B cell (primary cell): ENCODE measurements around the gene COL19A1. TPM values are rescaled to one million over a fixed set of nuclear protein-coding genes. Genes with fewer than 3 reads are reported as not detected.

Source experiments
- ATAC-seq: fragments of 200-7000 bp; cut with Tn5 transposase; one replicate; pipeline ENCODE4 v1.10.0; 2021; ENCODE audit warnings: low read depth, mild to moderate bottlenecking, moderate number of reproducible peaks, moderate library complexity
- CTCF ChIA-PET: fragments of 350-600 bp; sonication (Branson Sonifier 250); formaldehyde crosslinking; loops from one replicate; lab custom pipeline; 2021; ENCODE audit warnings: antibody characterized with exemption, inconsistent platforms; lab: Charles Lee
- POLR2A ChIA-PET: fragments of 350-600 bp; sonication (Branson Sonifier 250); formaldehyde crosslinking; loops from one replicate; lab custom pipeline; 2021; ENCODE audit warnings: antibody characterized with exemption; lab: Charles Lee
- DNase-seq: peaks from one replicate; pipeline ENCODE4 v3.0.0; 2013
- H2AFZ ChIP-seq: 2 replicates; pipeline ENCODE4 v1.6.1; 2012; ENCODE audit warnings: mild to moderate bottlenecking, low read depth, low read length; ENCODE audit not compliant: insufficient read depth, poor library complexity, severe bottlenecking
- H3K27ac ChIP-seq, 2 donors: 1 replicate in 1 of 2; 2 replicates in 1 of 2; pipeline ENCODE4 v1.5.1; 2012 to 2013; ENCODE audit warnings: low read length in 2 of 2, mild to moderate bottlenecking in 2 of 2, moderate library complexity in 1 of 2
- H3K27me3 ChIP-seq, 4 experiments: fragments of 200-600 bp in 1 of 4; sonication (generic) in 1 of 4; replicated peaks in 1 of 4; 1 replicate in 2 of 4; 2 replicates in 2 of 4; pipeline versions ENCODE4 v1.6.1 to v1.7.0; 2013 to 2016; ENCODE audit warnings: low read length in 3 of 4, mild to moderate bottlenecking in 2 of 4, mixed read lengths in 1 of 4, moderate library complexity in 1 of 4; ENCODE audit not compliant: insufficient read depth in 4 of 4, control insufficient read depth in 3 of 4; ENCODE audit errors: control extremely low read depth in 1 of 4
- H3K36me3 ChIP-seq, 2 experiments: replicated peaks in 1 of 2; 1 replicate in 1 of 2; 2 replicates in 1 of 2; pipeline versions ENCODE4 v1.6.1 to v1.7.1; 2013; ENCODE audit warnings: low read length in 1 of 2; ENCODE audit not compliant: insufficient read depth in 2 of 2, control insufficient read depth in 1 of 2; ENCODE audit errors: control extremely low read depth in 1 of 2, extremely low read depth in 1 of 2
- H3K4me1 ChIP-seq, 2 donors: fragments of 200-600 bp in 1 of 2; sonication (generic) in 1 of 2; 1 replicate in 1 of 2; 2 replicates in 1 of 2; pipeline versions ENCODE4 v1.5.1 to v1.6.1; 2013 to 2017; ENCODE audit warnings: low read length in 2 of 2; ENCODE audit not compliant: control insufficient read depth in 2 of 2, insufficient read depth in 2 of 2
- H3K4me2 ChIP-seq: replicated peaks from 2 replicates; pipeline ENCODE3; 2012; ENCODE audit warnings: mild to moderate bottlenecking, low read depth, low read length; ENCODE audit not compliant: poor library complexity, severe bottlenecking
- H3K4me3 ChIP-seq, 5 experiments: fragments of 200-600 bp in 1 of 5; sonication (generic) in 1 of 5; 1 replicate in 3 of 5; 2 replicates in 2 of 5; pipeline versions ENCODE4 v1.5.1 to v1.7.0; 2011 to 2016; ENCODE audit warnings: low read length in 4 of 5, mild to moderate bottlenecking in 4 of 5, low read depth in 2 of 5, control low read depth in 1 of 5, moderate library complexity in 1 of 5; ENCODE audit not compliant: insufficient read depth in 1 of 5; ENCODE audit errors: control extremely low read depth in 1 of 5, extremely low read depth in 1 of 5
- H3K79me2 ChIP-seq: fragments of 200-600 bp; sonication (generic); one replicate; pipeline ENCODE4 v1.6.0; 2016; ENCODE audit warnings: low read length; ENCODE audit not compliant: control insufficient read depth, insufficient read depth
- H3K9ac ChIP-seq: fragments of 200-600 bp; sonication (generic); 2 replicates; pipeline ENCODE4 v1.6.1; 2017; ENCODE audit warnings: mild to moderate bottlenecking, low read length, moderate library complexity
- H3K9me3 ChIP-seq, 3 donors: one replicate each; pipeline versions ENCODE4 v1.6.1 to v1.7.1; 2013; ENCODE audit warnings: low read length in 2 of 3; ENCODE audit not compliant: control insufficient read depth in 2 of 3, insufficient read depth in 1 of 3; ENCODE audit errors: control extremely low read depth in 1 of 3
- H4K20me1 ChIP-seq: 2 replicates; pipeline ENCODE4 v1.6.0; 2012; ENCODE audit warnings: mild to moderate bottlenecking, low read length; ENCODE audit not compliant: insufficient read depth, control insufficient read depth, poor library complexity, severe bottlenecking
- H3K27ac Mint-ChIP-seq: one replicate; pipeline ENCODE4 v1.8.0; 2021; ENCODE audit warnings: mixed read lengths
- H3K27me3 Mint-ChIP-seq: one replicate; pipeline ENCODE4 v1.8.0; 2021; ENCODE audit warnings: mixed read lengths
- H3K4me1 Mint-ChIP-seq: one replicate; pipeline ENCODE4 v1.8.0; 2021; ENCODE audit warnings: mixed read lengths
- H3K4me3 Mint-ChIP-seq: one replicate; pipeline ENCODE4 v1.8.0; 2021; ENCODE audit warnings: mixed read lengths
- H3K9me3 Mint-ChIP-seq: one replicate; pipeline ENCODE4 v1.8.0; 2022; ENCODE audit warnings: mixed read lengths; ENCODE audit not compliant: insufficient read depth
- CTCF ChIP-seq: fragments of 200-600 bp; IDR thresholded peaks from one replicate; pipeline ENCODE4 v1.8.0; 2022; ENCODE audit warnings: antibody characterized with exemption, mild to moderate bottlenecking
- EZH2 ChIP-seq: IDR thresholded peaks from 2 replicates; pipeline ENCODE4 v1.6.1; 2012; ENCODE audit warnings: borderline replicate concordance, low read depth, mild to moderate bottlenecking, moderate library complexity, low read length; ENCODE audit not compliant: insufficient read depth, poor library complexity, severe bottlenecking
- WGBS: methylation state at CpG from one replicate; pipeline ENCODE4 v1.1.5; 2013; ENCODE audit warnings: missing lambda C conversion rate; ENCODE audit not compliant: insufficient coverage; 5-methylcytosine and 5-hydroxymethylcytosine counted together
- intact Hi-C: fragments of 100-400 bp; cut with micrococcal nuclease; formaldehyde crosslinking; loops from one replicate; pipeline ENCODE4 v1.10.0; 2022
- polyA plus RNA-seq: library from polyadenylated mRNA; depleted of rRNA; stranded (reverse); fragments of >200 nt; gene quantifications from 2 replicates; pipeline ENCODE4 v1.2.3, GENCODE V29; 2012
- total RNA-seq, 2 donors: library from RNA; stranded (reverse); fragments of 120-200 nt in 1 of 2; gene quantifications; 1 replicate in 1 of 2; 2 replicates in 1 of 2; pipeline versions ENCODE4 v1.2.3 to v1.2.4, GENCODE V29; 2013 to 2022

Gene COL19A1
- total and polyA plus RNA-seq, 2 donors (not counting 1 experiment from before 2014, with no cell fraction given): 14.6 to 61.4 TPM

DNA sequence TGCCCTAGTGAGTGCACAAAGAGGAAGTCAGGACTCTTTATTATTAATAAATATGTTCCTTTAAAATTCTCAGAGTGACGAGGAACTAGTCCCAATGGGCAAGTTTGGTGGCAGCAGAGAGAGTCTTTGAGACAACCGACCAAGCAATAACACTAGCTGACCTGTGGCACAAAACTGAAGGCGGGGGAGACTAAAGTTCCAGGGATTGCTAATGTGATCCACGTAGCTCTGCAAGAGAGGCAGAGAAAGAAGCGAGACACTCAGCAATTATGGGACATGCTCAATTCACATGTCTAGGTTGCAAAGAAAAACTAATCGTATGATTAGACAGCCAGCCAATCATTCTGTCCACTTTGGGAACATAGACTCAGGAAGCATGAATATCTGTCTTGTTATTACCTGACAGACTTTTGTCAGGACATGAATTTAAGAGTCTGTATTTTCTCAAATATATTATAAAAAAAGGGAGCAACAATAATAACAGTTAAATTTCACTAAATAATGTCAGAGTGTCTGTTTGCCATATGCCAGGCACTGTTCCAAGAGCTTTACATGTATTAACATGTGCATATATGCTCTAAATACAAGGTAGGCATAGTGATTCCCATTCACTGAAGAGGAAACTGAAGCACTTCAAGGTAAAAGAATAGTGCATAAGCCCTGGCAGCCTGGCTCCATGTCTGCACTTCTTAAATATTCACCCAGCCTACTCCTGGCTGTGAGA is 355.5 kb downstream of the COL19A1 start:
- Histone ChIP-seq H3K36me3 (no peaks in the 10 kb centered on the region), H3K9me3 (no peaks in the 10 kb centered on the region), H3K27ac (no peak overlapping the region), H3K9ac (no peak overlapping the region), H2AFZ (no peak overlapping the region), H3K4me2 (no peak overlapping the region), H3K4me1 (peaks cover 6 to 9% of the 10 kb centered on the region in 2 donors), H4K20me1 (no peaks in the 10 kb centered on the region), H3K27me3 (no peaks in the 10 kb centered on the region), H3K79me2 (no peaks in the 10 kb centered on the region), H3K4me3 (no peak overlapping the region)
- intact Hi-C loops: loop anchor here (1.0 kb wide), 1 partner anchor 147 kb away; no protein-coding TSS in a partner anchor
- CTCF ChIA-PET: interaction anchor here (1.0 to 3.9 kb wide), 22 partner anchors 8 to 795 kb away, joined by 3 to 37 read pairs (median 6); partner anchors contain the start of gene B3GAT2
- H3K9me3 Mint-ChIP-seq: no peaks in the 10 kb centered on the region
- 69% methylated on average over 4 of the region's 6 CpGs for WGBS
- DNase-seq (no peak), ATAC-seq (no peak)
- no peak overlapping the region for H3K27ac Mint-ChIP-seq
- peaks cover 8% of the 10 kb centered on the region for H3K4me1 Mint-ChIP-seq
- H3K27me3 Mint-ChIP-seq: peaks cover 7% of the 10 kb centered on the region
- POLR2A ChIA-PET: no interaction called here
- H3K4me3 Mint-ChIP-seq: no peak overlapping the region
- TF ChIP-seq CTCF (no peak), EZH2 (no peak)

GRCh38 chr6:70222439-70222749 is 356.0 kb downstream of the COL19A1 start:
- no peaks in the 10 kb centered on the region for H3K9me3 ChIP-seq
- TF ChIP-seq CTCF: no peak
- H3K4me3 ChIP-seq: no peak overlapping the region
- no peaks in the 10 kb centered on the region for H3K36me3 ChIP-seq
- Mint-ChIP-seq H3K27ac (no peak overlapping the region), H3K4me3 (no peak overlapping the region), H3K27me3 (peaks cover 7% of the 10 kb centered on the region), H3K9me3 (no peaks in the 10 kb centered on the region), H3K4me1 (peaks cover 8% of the 10 kb centered on the region)
- H3K9ac ChIP-seq: no peak overlapping the region
- H3K27me3 ChIP-seq: no peaks in the 10 kb centered on the region
- DNase-seq: no peak
- CTCF ChIA-PET: interaction anchor here (1.3 to 2.4 kb wide), 6 partner anchors 16 to 662 kb away, joined by 3 to 27 read pairs (median 4); no protein-coding TSS in a partner anchor
- no peak for ATAC-seq
- no peak overlapping the region for H3K27ac ChIP-seq
- POLR2A ChIA-PET: no interaction called here
- WGBS: no CpG with 5 or more reads among the region's 2 CpGs
- no peaks in the 10 kb centered on the region for H4K20me1 ChIP-seq
- H3K4me2 ChIP-seq: no peak overlapping the region
- H2AFZ ChIP-seq: no peak overlapping the region
- no peaks in the 10 kb centered on the region for H3K79me2 ChIP-seq
- H3K4me1 ChIP-seq: peaks cover 6 to 9% of the 10 kb centered on the region in 2 donors
- intact Hi-C loops: no loop called here
